ENCODE results near the gene COMT.

COMT gene

GRCh38 chr22:19986011-19986409 is 44.4 kb downstream of the COMT start:
- H3K27me3 ChIP-seq (ENCODE audit: insufficient read depth, poor library complexity, severe bottlenecking): no peaks in the 10 kb centered on the region
- H3K27ac ChIP-seq (replicated peaks): no peak overlapping the region
- TF ChIP-seq GABPA (IDR thresholded peaks at IDR 0.05; ENCODE audit: low read depth): no peak
- no peak for TF ChIP-seq POLR2AphosphoS5 (IDR thresholded peaks at IDR 0.05; ENCODE audit: low read depth)
- TF ChIP-seq, protein P1, sequence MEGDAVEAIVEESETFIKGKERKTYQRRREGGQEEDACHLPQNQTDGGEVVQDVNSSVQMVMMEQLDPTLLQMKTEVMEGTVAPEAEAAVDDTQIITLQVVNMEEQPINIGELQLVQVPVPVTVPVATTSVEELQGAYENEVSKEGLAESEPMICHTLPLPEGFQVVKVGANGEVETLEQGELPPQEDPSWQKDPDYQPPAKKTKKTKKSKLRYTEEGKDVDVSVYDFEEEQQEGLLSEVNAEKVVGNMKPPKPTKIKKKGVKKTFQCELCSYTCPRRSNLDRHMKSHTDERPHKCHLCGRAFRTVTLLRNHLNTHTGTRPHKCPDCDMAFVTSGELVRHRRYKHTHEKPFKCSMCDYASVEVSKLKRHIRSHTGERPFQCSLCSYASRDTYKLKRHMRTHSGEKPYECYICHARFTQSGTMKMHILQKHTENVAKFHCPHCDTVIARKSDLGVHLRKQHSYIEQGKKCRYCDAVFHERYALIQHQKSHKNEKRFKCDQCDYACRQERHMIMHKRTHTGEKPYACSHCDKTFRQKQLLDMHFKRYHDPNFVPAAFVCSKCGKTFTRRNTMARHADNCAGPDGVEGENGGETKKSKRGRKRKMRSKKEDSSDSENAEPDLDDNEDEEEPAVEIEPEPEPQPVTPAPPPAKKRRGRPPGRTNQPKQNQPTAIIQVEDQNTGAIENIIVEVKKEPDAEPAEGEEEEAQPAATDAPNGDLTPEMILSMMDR (IDR thresholded peaks at IDR 0.05; ENCODE audit: insufficient read depth, low read length): no peak
- no peak for TF ChIP-seq REST (IDR thresholded peaks at IDR 0.05; ENCODE audit: insufficient replicate concordance, low read depth)
- TF ChIP-seq SPI1 (IDR thresholded peaks at IDR 0.05; ENCODE audit: borderline replicate concordance, low read depth): no peak
- no peak for DNase-seq (ENCODE audit: low read depth in 1 of 2, low spot score in 1 of 2)
- no peak overlapping the region for H3K4me3 ChIP-seq (replicated peaks; ENCODE audit: insufficient read depth, low read length)

DNA sequence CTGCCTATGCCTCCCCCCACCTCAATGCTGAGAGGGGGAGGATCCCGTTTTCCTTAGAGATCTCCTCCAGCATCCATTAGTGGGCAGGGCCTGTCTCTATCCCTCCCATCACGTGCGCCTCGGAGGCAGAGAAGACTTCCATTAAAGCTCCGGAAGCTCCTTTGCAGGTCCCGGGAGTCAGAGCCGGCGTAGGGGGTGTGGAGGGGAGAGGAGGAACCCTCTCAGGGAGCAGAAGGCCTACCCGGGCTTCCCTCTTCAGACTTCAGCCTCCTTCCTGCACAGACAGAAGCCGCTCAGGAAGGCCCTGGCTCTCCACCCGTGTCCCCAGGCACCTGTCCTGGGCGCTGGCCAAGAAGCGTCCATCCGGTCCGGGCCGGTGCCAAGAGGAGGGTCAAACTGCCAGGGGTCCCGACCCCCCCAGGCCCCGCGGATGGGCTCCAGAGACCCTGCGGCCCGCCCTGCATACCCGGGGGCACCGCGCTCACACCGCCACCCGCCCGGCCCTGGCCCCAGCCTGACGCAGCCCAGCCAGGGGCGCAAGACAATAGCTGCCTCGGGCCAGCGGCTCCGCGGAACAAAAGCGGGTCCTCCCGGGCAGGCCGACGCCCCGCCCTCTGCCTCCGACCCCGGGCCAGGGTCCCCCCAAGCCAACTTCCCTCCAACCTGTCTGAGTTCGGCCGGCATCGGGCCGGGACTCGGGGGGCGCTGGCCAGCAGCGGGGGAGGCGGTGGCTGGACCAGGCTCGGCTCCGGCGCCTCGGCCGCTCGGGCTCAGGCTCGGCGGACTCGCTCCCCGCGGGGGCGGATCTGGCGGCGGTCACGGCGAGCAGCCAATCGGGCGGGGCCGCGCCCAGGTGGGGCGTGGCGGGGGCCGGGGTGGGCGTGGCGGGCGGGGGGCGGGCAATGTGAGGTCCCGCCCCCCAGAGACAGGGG is 45.1 kb downstream of the COMT start:
- TF ChIP-seq SPI1 (IDR thresholded peaks at IDR 0.05; ENCODE audit: borderline replicate concordance, low read depth) (no peak), POLR2AphosphoS5 (IDR thresholded peaks at IDR 0.05; ENCODE audit: low read depth) (no peak), GABPA (IDR thresholded peaks at IDR 0.05; ENCODE audit: low read depth) (no peak), REST (IDR thresholded peaks at IDR 0.05; ENCODE audit: insufficient replicate concordance, low read depth) (no peak)
- TF ChIP-seq, protein P1 (IDR thresholded peaks at IDR 0.05; ENCODE audit: insufficient read depth, low read length): no peak
- Histone ChIP-seq H3K4me3 (replicated peaks; ENCODE audit: insufficient read depth, low read length) (peak overlapping the region; percentile 50), H3K27ac (replicated peaks) (no peak overlapping the region), H3K27me3 (ENCODE audit: insufficient read depth, poor library complexity, severe bottlenecking) (no peaks in the 10 kb centered on the region)
- DNase-seq (ENCODE audit: low read depth in 1 of 2, low spot score in 1 of 2): peak in 1 of 2 experiments; percentile 40

DNA sequence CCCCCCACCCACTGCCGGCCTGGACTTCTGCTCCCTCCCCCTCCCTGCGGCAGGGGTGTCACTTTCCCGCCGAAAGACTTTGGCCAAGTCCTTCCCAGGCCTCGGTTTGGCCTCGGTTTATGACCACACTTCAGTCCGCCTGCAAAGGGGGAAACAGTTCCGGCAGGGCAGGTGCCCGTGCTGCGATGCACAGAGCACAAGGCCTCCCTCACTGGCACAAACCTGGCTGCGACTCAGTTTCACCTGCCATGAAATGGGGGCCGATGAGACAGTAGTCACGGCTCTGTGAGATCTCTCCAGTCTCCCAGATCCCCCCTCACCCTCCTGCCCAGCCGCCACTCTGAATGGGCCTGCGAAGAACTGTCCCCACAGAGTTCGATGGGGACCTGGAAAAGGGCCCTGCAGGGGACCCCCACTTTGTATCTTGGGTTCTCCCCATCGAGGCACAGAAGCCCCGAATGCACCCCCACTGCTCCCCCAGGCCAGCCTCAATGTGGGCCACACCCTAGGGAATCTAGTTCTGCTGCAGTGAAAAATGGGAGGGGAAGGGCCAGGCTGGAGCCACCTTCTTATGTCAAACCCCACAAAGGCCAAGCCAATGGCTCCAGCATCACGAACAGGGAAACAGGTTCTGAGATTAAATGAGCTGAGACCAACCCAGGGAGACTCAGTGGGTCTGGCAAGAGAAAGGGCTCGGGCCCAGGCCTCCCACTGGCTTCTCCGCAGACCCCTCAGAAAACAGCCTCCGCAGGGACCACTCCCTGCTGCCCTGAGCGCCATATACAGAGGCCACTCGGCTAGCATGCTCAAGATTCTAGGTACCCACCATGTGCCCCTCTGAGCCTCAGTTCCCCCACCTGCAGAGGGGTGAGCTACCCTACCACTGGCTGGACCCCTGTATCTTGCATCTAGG is 46.1 kb downstream of the COMT start:
- no peak for TF ChIP-seq GABPA (IDR thresholded peaks at IDR 0.05; ENCODE audit: low read depth)
- TF ChIP-seq, protein P1 (IDR thresholded peaks at IDR 0.05; ENCODE audit: insufficient read depth, low read length): no peak
- no peak for TF ChIP-seq REST (IDR thresholded peaks at IDR 0.05; ENCODE audit: insufficient replicate concordance, low read depth)
- TF ChIP-seq SPI1 (IDR thresholded peaks at IDR 0.05; ENCODE audit: borderline replicate concordance, low read depth): no peak
- no peak for TF ChIP-seq POLR2AphosphoS5 (IDR thresholded peaks at IDR 0.05; ENCODE audit: low read depth)
- Histone ChIP-seq H3K27ac (replicated peaks) (no peak overlapping the region), H3K27me3 (ENCODE audit: insufficient read depth, poor library complexity, severe bottlenecking) (no peaks in the 10 kb centered on the region), H3K4me3 (replicated peaks; ENCODE audit: insufficient read depth, low read length) (peak overlapping the region; percentile 13; the same call in 1 of the 2 replicates)
- DNase-seq (ENCODE audit: low read depth in 1 of 2, low spot score in 1 of 2): no peak

Measured in HL-60 (cell line).